SK-N-SH (cell line): ENCODE results near the gene PLEKHM3. TPM values are rescaled to one million over a fixed set of nuclear protein-coding genes. Genes with fewer than 3 reads are reported as not detected.

ENCODE experiments used
- CTCF ChIA-PET: fragments of 300-600, 350-600 bp; formaldehyde crosslinking; extraction: SDS; loops from one replicate; lab custom pipeline; 2021; lab: Yijun Ruan, JAX
- POLR2A ChIA-PET: fragments of 350-600 bp; sonication (Branson Sonifier 250); formaldehyde crosslinking; extraction: SDS; loops from one replicate; lab custom pipeline; 2020; ENCODE audit warnings: antibody characterized with exemption, inconsistent platforms; lab: Yijun Ruan, JAX
- DNase-seq: peaks from one replicate; pipeline ENCODE4 v3.0.0; 2012
- H2AFZ ChIP-seq: fragments of 200-600 bp; sonication (generic); 2 replicates; pipeline ENCODE4 v1.8.1; 2016; ENCODE audit warnings: antibody characterized with exemption, mild to moderate bottlenecking, low read depth
- H3F3A ChIP-seq: fragments of 200-600 bp; sonication (generic); replicated peaks from 2 replicates; pipeline ENCODE3; 2016; ENCODE audit warnings: antibody characterized with exemption, mild to moderate bottlenecking; ENCODE audit not compliant: insufficient read depth
- H3K27ac ChIP-seq, 2 experiments: fragments of 200-500 bp in 1 of 2; fragments of 200-600 bp in 1 of 2; sonication (Bioruptor generic) in 1 of 2; sonication (generic), shearing (Covaris generic) in 1 of 2; 2 replicates each; pipeline versions ENCODE4 v1.5.1 to v1.6.1; 2014 to 2016; ENCODE audit warnings: low read depth in 2 of 2, inconsistent platforms in 1 of 2, low read length in 1 of 2, mild to moderate bottlenecking in 1 of 2, mixed read lengths in 1 of 2
- H3K27me3 ChIP-seq: fragments of 200-600 bp; sonication (generic), shearing (Covaris generic); 2 replicates; pipeline ENCODE4 v1.6.1; 2016; ENCODE audit warnings: mixed run types; ENCODE audit not compliant: insufficient read depth
- H3K36me3 ChIP-seq, 2 experiments: fragments of 200-500 bp in 1 of 2; fragments of 200-600 bp in 1 of 2; sonication (Bioruptor generic) in 1 of 2; sonication (generic) in 1 of 2; replicated peaks in 1 of 2; 2 replicates each; pipeline versions ENCODE3 to v1.5.1; 2014 to 2016; ENCODE audit warnings: low read length in 1 of 2, mild to moderate bottlenecking in 1 of 2; ENCODE audit not compliant: insufficient read depth in 2 of 2, control insufficient read depth in 1 of 2
- H3K4me1 ChIP-seq, 2 experiments: fragments of 200-500 bp in 1 of 2; fragments of 200-600 bp in 1 of 2; sonication (Bioruptor generic) in 1 of 2; sonication (generic), shearing (Covaris generic) in 1 of 2; 2 replicates each; pipeline versions ENCODE4 v1.5.1 to v1.6.1; 2014 to 2016; ENCODE audit warnings: low read depth in 1 of 2, low read length in 1 of 2, mixed run types in 1 of 2; ENCODE audit not compliant: insufficient read depth in 2 of 2, control insufficient read depth in 1 of 2
- H3K4me2 ChIP-seq: fragments of 200-600 bp; sonication (generic), shearing (Covaris generic); 2 replicates; pipeline ENCODE4 v1.6.1; 2017; ENCODE audit warnings: mixed run types
- H3K4me3 ChIP-seq, 2 experiments: fragments of 200-500 bp in 1 of 2; fragments of 200-600 bp in 1 of 2; sonication (Bioruptor generic) in 1 of 2; sonication (generic), shearing (Covaris generic) in 1 of 2; 2 replicates each; pipeline versions ENCODE4 v1.5.1 to v1.8.1; 2014 to 2016; ENCODE audit warnings: low read depth in 2 of 2, inconsistent platforms in 1 of 2, low read length in 1 of 2, mild to moderate bottlenecking in 1 of 2, mixed read lengths in 1 of 2, moderate library complexity in 1 of 2
- H3K79me2 ChIP-seq: fragments of 200-600 bp; sonication (generic); 2 replicates; pipeline ENCODE4 v1.8.1; 2017; ENCODE audit warnings: mild to moderate bottlenecking; ENCODE audit not compliant: insufficient read depth
- H3K9ac ChIP-seq: fragments of 200-600 bp; sonication (generic); 2 replicates; pipeline ENCODE4 v1.6.1; 2017; ENCODE audit warnings: mixed run types
- H3K9me2 ChIP-seq: fragments of 200-600 bp; sonication (generic); 2 replicates; pipeline ENCODE4 v1.6.1; 2017; ENCODE audit warnings: mixed run types
- H3K9me3 ChIP-seq: fragments of 200-600 bp; sonication (generic); 2 replicates; pipeline ENCODE4 v1.6.1; 2017; ENCODE audit warnings: mixed run types, mild to moderate bottlenecking, moderate library complexity
- H4K20me1 ChIP-seq: fragments of 200-600 bp; sonication (generic); 2 replicates; pipeline ENCODE4 v1.6.1; 2017; ENCODE audit warnings: mild to moderate bottlenecking, mixed run types; ENCODE audit not compliant: insufficient read depth
- ELF1 ChIP-seq: IDR thresholded peaks from 2 replicates; pipeline ENCODE4 v1.4.0; 2012
- EP300 ChIP-seq, 2 experiments: IDR thresholded peaks; 2 replicates each; pipeline versions ENCODE4 v1.4.0 to v1.6.1; 2012; ENCODE audit warnings: borderline replicate concordance in 1 of 2, low read depth in 1 of 2, low read length in 1 of 2
- FOSL2 ChIP-seq: IDR thresholded peaks from 2 replicates; pipeline ENCODE4 v1.4.0; 2012; ENCODE audit warnings: low read depth, mild to moderate bottlenecking, moderate library complexity, borderline replicate concordance
- FOXM1 ChIP-seq: IDR thresholded peaks from 2 replicates; pipeline ENCODE4 v1.4.0; 2012; ENCODE audit warnings: low read depth, mild to moderate bottlenecking
- IRF3 ChIP-seq: fragments of 150-350 bp; IDR thresholded peaks from 2 replicates; pipeline ENCODE4 v1.6.1; 2016; ENCODE audit warnings: mild to moderate bottlenecking, low read depth, low read length
- JUND ChIP-seq: IDR thresholded peaks from 2 replicates; pipeline ENCODE4 v1.4.0; 2012
- MXI1 ChIP-seq: IDR thresholded peaks from 2 replicates; pipeline ENCODE4 v1.6.1; 2012; ENCODE audit warnings: mild to moderate bottlenecking, low read depth, low read length, improper control_type of control experiment
- NRF1 ChIP-seq: IDR thresholded peaks from 2 replicates; pipeline ENCODE4 v1.6.1; 2012; ENCODE audit warnings: low read depth, mild to moderate bottlenecking, low read length
- POLR2AphosphoS5 ChIP-seq: IDR thresholded peaks from 2 replicates; pipeline ENCODE4 v1.6.1; 2012; ENCODE audit warnings: low read depth, low read length
- RAD21 ChIP-seq: IDR thresholded peaks from 2 replicates; pipeline ENCODE4 v1.6.1; 2012; ENCODE audit warnings: mild to moderate bottlenecking, low read length
- SMC3 ChIP-seq: IDR thresholded peaks from 2 replicates; pipeline ENCODE4 v1.6.1; 2012; ENCODE audit warnings: low read depth, low read length, improper control_type of control experiment
- TAF1 ChIP-seq: IDR thresholded peaks from 2 replicates; pipeline ENCODE4 v1.6.1; 2012; ENCODE audit warnings: low read depth, mild to moderate bottlenecking, low read length, moderate library complexity, borderline replicate concordance
- TCF12 ChIP-seq: IDR thresholded peaks from 2 replicates; pipeline ENCODE4 v1.4.0; 2012
- WGBS: methylation state at CpG from one replicate; pipeline ENCODE4 v1.1.6; 2017; ENCODE audit warnings: low lambda C conversion rate; 5-methylcytosine and 5-hydroxymethylcytosine counted together
- polyA plus RNA-seq, 3 experiments: library from polyadenylated mRNA; depleted of rRNA; stranded (reverse); fragments of >200 nt; gene quantifications; 2 replicates each; pipeline ENCODE4 v1.2.3, GENCODE V29; 2012
- TF ChIP-seq, protein P1 (sequence below): IDR thresholded peaks from 2 replicates; pipeline ENCODE4 v1.6.1; 2012; ENCODE audit warnings: mild to moderate bottlenecking, low read depth, low read length, moderate library complexity
- TF ChIP-seq, protein P2 (sequence below): IDR thresholded peaks from 2 replicates; pipeline ENCODE4; 2012
- TF ChIP-seq, protein P3 (sequence below): IDR thresholded peaks from 2 replicates; pipeline ENCODE4 v1.4.0; 2012; ENCODE audit warnings: low read depth

The PLEKHM3 gene
- polyA plus RNA-seq, 1 of the 3 experiments (the other 2 are of a cell fraction), result 1.9 TPM

GRCh38 chr2:207936380-207936779 is 88.9 kb downstream of the PLEKHM3 start (continued):
- TF ChIP-seq, protein P1, sequence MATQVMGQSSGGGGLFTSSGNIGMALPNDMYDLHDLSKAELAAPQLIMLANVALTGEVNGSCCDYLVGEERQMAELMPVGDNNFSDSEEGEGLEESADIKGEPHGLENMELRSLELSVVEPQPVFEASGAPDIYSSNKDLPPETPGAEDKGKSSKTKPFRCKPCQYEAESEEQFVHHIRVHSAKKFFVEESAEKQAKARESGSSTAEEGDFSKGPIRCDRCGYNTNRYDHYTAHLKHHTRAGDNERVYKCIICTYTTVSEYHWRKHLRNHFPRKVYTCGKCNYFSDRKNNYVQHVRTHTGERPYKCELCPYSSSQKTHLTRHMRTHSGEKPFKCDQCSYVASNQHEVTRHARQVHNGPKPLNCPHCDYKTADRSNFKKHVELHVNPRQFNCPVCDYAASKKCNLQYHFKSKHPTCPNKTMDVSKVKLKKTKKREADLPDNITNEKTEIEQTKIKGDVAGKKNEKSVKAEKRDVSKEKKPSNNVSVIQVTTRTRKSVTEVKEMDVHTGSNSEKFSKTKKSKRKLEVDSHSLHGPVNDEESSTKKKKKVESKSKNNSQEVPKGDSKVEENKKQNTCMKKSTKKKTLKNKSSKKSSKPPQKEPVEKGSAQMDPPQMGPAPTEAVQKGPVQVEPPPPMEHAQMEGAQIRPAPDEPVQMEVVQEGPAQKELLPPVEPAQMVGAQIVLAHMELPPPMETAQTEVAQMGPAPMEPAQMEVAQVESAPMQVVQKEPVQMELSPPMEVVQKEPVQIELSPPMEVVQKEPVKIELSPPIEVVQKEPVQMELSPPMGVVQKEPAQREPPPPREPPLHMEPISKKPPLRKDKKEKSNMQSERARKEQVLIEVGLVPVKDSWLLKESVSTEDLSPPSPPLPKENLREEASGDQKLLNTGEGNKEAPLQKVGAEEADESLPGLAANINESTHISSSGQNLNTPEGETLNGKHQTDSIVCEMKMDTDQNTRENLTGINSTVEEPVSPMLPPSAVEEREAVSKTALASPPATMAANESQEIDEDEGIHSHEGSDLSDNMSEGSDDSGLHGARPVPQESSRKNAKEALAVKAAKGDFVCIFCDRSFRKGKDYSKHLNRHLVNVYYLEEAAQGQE, result no peak
- no peak for TF ChIP-seq FOXM1
- TF ChIP-seq RAD21, result no peak
- no peak for TF ChIP-seq FOSL2
- no peak for TF ChIP-seq MXI1
- TF ChIP-seq EP300 (IDR thresholded peaks at IDR 0.05; ENCODE audit: borderline replicate concordance in 1 of 2, low read depth in 1 of 2, low read length in 1 of 2), result no peak
- TF ChIP-seq TAF1, result no peak

DNA sequence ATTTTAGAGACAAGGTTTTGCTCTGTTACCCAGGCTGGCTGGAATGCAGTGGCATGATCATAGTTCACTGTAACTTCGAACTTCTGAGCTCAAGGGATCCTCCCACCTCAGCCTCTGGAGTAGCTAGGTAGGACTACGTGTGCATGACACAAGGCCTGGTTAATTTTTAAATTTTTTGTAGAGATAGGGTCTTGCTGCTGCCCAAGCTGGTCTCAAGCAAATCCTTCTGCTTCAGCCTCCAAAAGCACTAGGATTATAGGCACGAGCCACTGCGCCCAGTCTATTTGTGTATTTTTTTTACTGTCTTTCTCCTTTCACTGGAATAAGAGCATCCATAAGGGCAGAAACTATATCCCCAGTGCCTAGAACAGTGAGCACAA is 89.3 kb downstream of the PLEKHM3 start:
- no peak overlapping the region for H3K27ac ChIP-seq
- WGBS, result 85% methylated on average over 4 of the region's 4 CpGs
- no peaks in the 10 kb centered on the region for H3F3A ChIP-seq
- no peak for DNase-seq
- H3K9me2 ChIP-seq, result no peaks in the 10 kb centered on the region
- no peak overlapping the region for H3K9ac ChIP-seq
- POLR2A ChIA-PET, result no interaction called here
- no peaks in the 10 kb centered on the region for H3K27me3 ChIP-seq
- TF ChIP-seq, protein P2, sequence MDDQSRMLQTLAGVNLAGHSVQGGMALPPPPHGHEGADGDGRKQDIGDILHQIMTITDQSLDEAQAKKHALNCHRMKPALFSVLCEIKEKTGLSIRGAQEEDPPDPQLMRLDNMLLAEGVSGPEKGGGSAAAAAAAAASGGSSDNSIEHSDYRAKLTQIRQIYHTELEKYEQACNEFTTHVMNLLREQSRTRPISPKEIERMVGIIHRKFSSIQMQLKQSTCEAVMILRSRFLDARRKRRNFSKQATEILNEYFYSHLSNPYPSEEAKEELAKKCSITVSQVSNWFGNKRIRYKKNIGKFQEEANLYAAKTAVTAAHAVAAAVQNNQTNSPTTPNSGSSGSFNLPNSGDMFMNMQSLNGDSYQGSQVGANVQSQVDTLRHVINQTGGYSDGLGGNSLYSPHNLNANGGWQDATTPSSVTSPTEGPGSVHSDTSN, result no peak
- no peak for TF ChIP-seq SMC3
- TF ChIP-seq IRF3, result no peak
- no peak for TF ChIP-seq ELF1
- no peak for TF ChIP-seq EP300 (IDR thresholded peaks at IDR 0.05; ENCODE audit: borderline replicate concordance in 1 of 2, low read depth in 1 of 2, low read length in 1 of 2)
- TF ChIP-seq, protein P3, sequence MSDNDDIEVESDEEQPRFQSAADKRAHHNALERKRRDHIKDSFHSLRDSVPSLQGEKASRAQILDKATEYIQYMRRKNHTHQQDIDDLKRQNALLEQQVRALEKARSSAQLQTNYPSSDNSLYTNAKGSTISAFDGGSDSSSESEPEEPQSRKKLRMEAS, result no peak
- TF ChIP-seq JUND, result no peak
- no peak for TF ChIP-seq NRF1
- TF ChIP-seq RAD21, result no peak
- TF ChIP-seq TCF12, result no peak
- no peak for TF ChIP-seq POLR2AphosphoS5
- TF ChIP-seq, all 33 proteins: peak for 0
- H3K4me3 ChIP-seq, result no peak overlapping the region
- no peaks in the 10 kb centered on the region for H3K79me2 ChIP-seq
- H3K4me2 ChIP-seq, result no peak overlapping the region
- peaks cover 0 to 13% of the 10 kb centered on the region in 2 experiments; a peak in 3 of 4 replicates for H3K4me1 ChIP-seq
- H4K20me1 ChIP-seq, result no peaks in the 10 kb centered on the region
- CTCF ChIA-PET, result no interaction called here
- no peak overlapping the region for H2AFZ ChIP-seq
- no peaks in the 10 kb centered on the region for H3K9me3 ChIP-seq
- H3K36me3 ChIP-seq, result no peaks in the 10 kb centered on the region
